Hepatocyte (in vitro differentiated cells): ENCODE results near the gene SLC16A7. TPM values are rescaled to one million over a fixed set of nuclear protein-coding genes. Genes with fewer than 3 reads are reported as not detected.

Source experiments
- DNase-seq: peaks from one replicate; pipeline ENCODE4 v3.0.0-alpha.2; 2016; ENCODE audit warnings: low spot score
- H2AFZ ChIP-seq: fragments of 200-600 bp; sonication (generic); 2 replicates; pipeline ENCODE4 v1.6.0; 2016; ENCODE audit warnings: antibody characterized with exemption, mild to moderate bottlenecking
- H3K27ac ChIP-seq: fragments of 200-600 bp; sonication (generic); 2 replicates; pipeline ENCODE4 v1.5.1; 2016; ENCODE audit warnings: mild to moderate bottlenecking
- H3K27me3 ChIP-seq: fragments of 200-600 bp; sonication (generic); 2 replicates; pipeline ENCODE4 v1.6.1; 2016
- H3K36me3 ChIP-seq: fragments of 200-600 bp; sonication (generic); replicated peaks from 2 replicates; pipeline ENCODE4 v1.5.1; 2016; ENCODE audit warnings: low read depth; ENCODE audit not compliant: insufficient read depth
- H3K4me1 ChIP-seq: fragments of 200-600 bp; sonication (generic); 2 replicates; pipeline ENCODE4 v1.5.1; 2016; ENCODE audit warnings: mild to moderate bottlenecking, moderate library complexity; ENCODE audit not compliant: insufficient read depth
- H3K4me2 ChIP-seq: fragments of 200-600 bp; sonication (generic); 2 replicates; pipeline ENCODE4 v1.6.0; 2016
- H3K4me3 ChIP-seq: fragments of 200-600 bp; sonication (generic); 2 replicates; pipeline ENCODE4 v1.5.1; 2016; ENCODE audit warnings: mild to moderate bottlenecking
- H3K79me2 ChIP-seq: fragments of 200-600 bp; sonication (generic); 2 replicates; pipeline ENCODE4 v1.6.0; 2017; ENCODE audit warnings: mild to moderate bottlenecking
- H3K9me2 ChIP-seq: fragments of 200-600 bp; sonication (generic); replicated peaks from 2 replicates; pipeline ENCODE4 v1.6.0; 2017; ENCODE audit warnings: mild to moderate bottlenecking; ENCODE audit not compliant: insufficient read depth
- H3K9me3 ChIP-seq: fragments of 200-600 bp; sonication (generic); 2 replicates; pipeline ENCODE4 v1.5.1; 2016; ENCODE audit warnings: low read depth, mild to moderate bottlenecking
- H4K20me1 ChIP-seq: fragments of 200-600 bp; sonication (generic); 2 replicates; pipeline ENCODE4 v1.6.0; 2016; ENCODE audit warnings: mild to moderate bottlenecking; ENCODE audit not compliant: insufficient read depth, poor library complexity, severe bottlenecking
- CTCF ChIP-seq: fragments of 200-600 bp; sonication (generic); IDR thresholded peaks from 2 replicates; pipeline ENCODE4 v1.5.1; 2016; ENCODE audit warnings: antibody characterized with exemption, mild to moderate bottlenecking; ENCODE audit not compliant: poor library complexity
- EZH2 ChIP-seq: fragments of 200-600 bp; sonication (generic); IDR thresholded peaks from 2 replicates; pipeline ENCODE4 v1.6.1; 2016; ENCODE audit warnings: antibody characterized with exemption, mild to moderate bottlenecking, borderline replicate concordance
- EZH2phosphoT487 ChIP-seq: fragments of 200-600 bp; sonication (generic); IDR thresholded peaks from one replicate; pipeline ENCODE4 v1.6.1; 2018; ENCODE audit warnings: antibody characterized with exemption, mild to moderate bottlenecking, low read depth, moderate library complexity; ENCODE audit not compliant: unreplicated experiment, severe bottlenecking
- WGBS: methylation state at CpG from one replicate; pipeline ENCODE4 v1.1.6; 2016; ENCODE audit warnings: low lambda C conversion rate; ENCODE audit errors: missing lambda C conversion rate; 5-methylcytosine and 5-hydroxymethylcytosine counted together
- polyA plus RNA-seq: library from polyadenylated mRNA; unstranded; fragments of >200 nt; fragmentation: Nextera tagmentation; extraction: Ambion mirVana; gene quantifications from 2 replicates; pipeline ENCODE4 v1.2.1, GENCODE V29; 2016
- small RNA-seq: library from RNA; depleted of rRNA; stranded (forward); fragments of <200 nt; gene quantifications from one replicate; pipeline ENCODE3, GENCODE V24; 2014
- total RNA-seq: library from RNA; depleted of rRNA; stranded (reverse); fragments of >200 nt; gene quantifications from 2 replicates; pipeline ENCODE4 v1.2.3, GENCODE V29; 2014

Gene SLC16A7
- total and polyA plus RNA-seq, 2 experiments from 2014 or later: 4.7 to 17.9 TPM

DNA sequence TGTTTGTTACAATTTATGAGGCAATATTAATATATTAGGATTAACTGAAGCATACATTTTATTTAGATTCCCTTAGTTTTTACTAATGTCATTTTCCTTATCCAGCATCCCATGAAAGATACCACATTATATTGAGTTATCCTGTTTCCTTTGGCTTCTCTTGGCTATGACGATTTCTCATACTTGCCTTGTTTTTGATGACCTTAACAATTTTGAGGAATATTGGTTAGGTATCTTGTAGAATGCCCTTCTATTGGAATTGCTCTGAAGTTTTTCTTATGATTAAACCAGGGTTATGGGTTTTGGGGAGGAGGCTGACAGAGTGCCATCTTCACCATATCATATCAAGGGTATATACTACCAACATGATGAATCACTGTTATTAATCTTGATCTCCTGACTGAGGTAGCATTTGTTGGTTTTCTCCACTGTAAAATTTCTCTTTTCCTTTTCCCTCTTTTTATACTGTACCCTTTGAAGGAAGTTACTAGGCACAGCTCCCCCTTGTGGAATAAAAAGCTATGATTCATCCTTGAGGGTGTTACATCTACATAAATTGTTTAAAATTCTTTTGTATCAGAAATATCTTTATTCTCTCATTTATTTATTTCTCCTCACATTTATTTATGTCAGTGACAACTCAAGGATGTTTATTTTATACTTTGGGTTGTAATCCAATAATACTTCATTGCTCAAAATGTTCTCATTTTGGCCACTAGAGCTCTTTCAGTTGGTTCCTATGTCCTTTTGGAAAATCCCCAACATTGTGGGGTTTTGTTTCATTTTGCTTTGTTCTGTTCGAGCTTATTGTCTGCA lies 239.0 kb downstream of the SLC16A7 start:
- Histone ChIP-seq H3K36me3 (no peaks in the 10 kb centered on the region), H3K27ac (no peak overlapping the region), H2AFZ (no peak overlapping the region), H3K4me1 (no peaks in the 10 kb centered on the region), H3K79me2 (no peaks in the 10 kb centered on the region), H3K9me3 (no peaks in the 10 kb centered on the region), H3K9me2 (no peaks in the 10 kb centered on the region), H3K4me3 (no peak overlapping the region), H3K27me3 (no peaks in the 10 kb centered on the region), H3K4me2 (no peak overlapping the region), H4K20me1 (no peaks in the 10 kb centered on the region)
- 67% methylated on average over 2 of the region's 2 CpGs for WGBS
- peak; percentile 50 for TF ChIP-seq CTCF
- no peak for TF ChIP-seq EZH2phosphoT487
- no peak for TF ChIP-seq EZH2
- DNase-seq: peak; percentile 37

Small RNA genes within 50 kb of the gene (small RNA-seq; reads per million reads assigned to genes)
- gene AC079905.2 (not detected), gene RNU4-20P (not detected)
